HG03565 (cell line): ENCODE measurements around the gene SV2A.
"Not testable (repeated sequence)": the region's sequence is repeated elsewhere in the genome, so short reads cannot be mapped to it uniquely, and the experiment has no call there.

Experiments used
- ATAC-seq: cut with Tn5 transposase; IDR thresholded peaks from one replicate; pipeline ENCODE4 v1.9.1; 2021; ENCODE audit warnings: mild to moderate bottlenecking, moderate library complexity; ENCODE audit not compliant: unreplicated experiment

SV2A gene, protein sequence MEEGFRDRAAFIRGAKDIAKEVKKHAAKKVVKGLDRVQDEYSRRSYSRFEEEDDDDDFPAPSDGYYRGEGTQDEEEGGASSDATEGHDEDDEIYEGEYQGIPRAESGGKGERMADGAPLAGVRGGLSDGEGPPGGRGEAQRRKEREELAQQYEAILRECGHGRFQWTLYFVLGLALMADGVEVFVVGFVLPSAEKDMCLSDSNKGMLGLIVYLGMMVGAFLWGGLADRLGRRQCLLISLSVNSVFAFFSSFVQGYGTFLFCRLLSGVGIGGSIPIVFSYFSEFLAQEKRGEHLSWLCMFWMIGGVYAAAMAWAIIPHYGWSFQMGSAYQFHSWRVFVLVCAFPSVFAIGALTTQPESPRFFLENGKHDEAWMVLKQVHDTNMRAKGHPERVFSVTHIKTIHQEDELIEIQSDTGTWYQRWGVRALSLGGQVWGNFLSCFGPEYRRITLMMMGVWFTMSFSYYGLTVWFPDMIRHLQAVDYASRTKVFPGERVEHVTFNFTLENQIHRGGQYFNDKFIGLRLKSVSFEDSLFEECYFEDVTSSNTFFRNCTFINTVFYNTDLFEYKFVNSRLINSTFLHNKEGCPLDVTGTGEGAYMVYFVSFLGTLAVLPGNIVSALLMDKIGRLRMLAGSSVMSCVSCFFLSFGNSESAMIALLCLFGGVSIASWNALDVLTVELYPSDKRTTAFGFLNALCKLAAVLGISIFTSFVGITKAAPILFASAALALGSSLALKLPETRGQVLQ

DNA sequence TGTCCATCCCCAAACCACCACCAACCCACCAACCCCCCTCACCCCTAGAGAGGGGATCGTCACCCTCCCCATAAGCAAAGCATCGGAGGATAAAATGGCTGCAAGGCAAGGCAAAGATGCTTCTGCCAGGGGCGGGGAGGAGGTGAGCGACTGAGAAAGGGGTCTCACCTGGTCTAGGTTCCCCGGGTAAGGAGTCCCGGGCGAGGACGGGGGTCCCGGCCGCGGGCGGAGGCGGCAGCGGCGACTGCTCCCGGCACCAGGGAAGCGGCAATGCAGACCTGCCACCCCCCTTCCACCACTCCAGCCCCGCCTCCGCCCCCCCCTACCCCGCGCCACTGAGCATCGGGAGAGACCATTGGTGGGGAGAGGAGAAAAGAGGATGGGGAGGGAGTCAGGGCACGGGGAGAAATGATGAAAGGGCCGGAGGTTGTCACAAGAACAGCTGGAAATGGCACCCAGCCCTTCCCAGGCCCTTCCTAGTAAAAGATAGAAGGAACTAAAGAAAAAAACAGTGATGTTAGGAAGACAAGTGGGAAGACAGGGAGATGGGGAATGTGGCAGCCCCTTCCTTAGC, at the start of gene SV2A:
Gene SV2A, minus strand, starts transcription at position 274 of the 574 bp plus-strand sequence. CDS start 4,004 bp downstream, outside the sequence.
- no peak for ATAC-seq

DNA sequence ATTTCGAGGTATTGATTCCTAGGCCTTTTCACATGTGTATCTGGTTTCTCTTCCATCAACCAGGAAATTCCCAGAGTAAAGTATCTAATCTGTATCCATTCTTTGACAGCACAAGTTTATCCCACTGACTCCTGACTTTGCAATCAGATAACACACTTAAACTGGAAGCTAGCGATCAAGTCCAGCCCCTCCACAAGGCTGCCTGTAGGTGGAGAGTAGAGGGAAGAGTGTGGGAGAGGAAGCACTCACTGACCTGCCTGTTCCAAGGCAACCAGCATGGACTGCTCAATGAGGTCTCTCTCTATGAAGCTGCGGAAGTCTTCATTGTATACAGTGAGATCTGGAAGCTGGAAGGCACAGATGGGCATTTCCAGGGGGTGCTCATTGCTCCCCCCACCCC, 49.4 kb upstream of the SV2A start:
- no peak for ATAC-seq

DNA sequence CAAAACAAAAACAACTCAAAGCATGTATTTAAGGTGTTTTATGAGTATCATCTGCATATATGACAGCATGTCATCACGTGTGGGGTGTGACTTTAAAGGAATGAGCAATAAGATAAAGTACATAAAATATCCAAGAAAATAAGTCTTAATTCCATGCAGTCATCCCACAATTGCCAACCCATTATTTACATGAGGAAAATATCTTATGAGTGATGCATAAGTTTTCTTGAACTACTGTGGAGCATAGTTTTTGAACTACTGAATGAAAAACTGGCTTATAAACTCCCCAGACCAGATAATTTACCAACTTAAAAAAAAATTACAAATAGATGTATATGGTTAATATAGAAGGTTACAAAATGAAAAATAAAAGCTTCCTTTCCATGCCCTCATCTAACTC, 48.8 kb upstream of the SV2A start:
- no peak for ATAC-seq

DNA sequence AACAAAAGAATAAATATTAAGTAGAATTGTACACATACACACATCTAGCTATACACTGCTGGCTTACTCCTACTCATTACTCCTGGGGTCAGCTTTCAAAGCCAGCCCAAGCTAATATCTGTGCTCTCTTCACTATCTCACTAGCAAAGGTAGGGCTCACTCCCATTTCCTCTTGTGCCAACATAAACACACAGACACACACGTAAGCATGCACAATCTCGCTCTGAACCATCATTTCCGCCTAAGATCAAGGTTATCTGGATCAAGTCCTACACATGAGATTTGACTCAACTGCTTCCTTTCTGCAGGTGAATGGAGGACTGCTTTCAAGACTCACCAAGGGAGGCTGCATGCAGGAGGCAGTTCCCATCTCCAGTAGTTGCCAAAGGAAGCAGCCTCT, 47.8 kb upstream of the SV2A start:
- ATAC-seq: no peak

DNA sequence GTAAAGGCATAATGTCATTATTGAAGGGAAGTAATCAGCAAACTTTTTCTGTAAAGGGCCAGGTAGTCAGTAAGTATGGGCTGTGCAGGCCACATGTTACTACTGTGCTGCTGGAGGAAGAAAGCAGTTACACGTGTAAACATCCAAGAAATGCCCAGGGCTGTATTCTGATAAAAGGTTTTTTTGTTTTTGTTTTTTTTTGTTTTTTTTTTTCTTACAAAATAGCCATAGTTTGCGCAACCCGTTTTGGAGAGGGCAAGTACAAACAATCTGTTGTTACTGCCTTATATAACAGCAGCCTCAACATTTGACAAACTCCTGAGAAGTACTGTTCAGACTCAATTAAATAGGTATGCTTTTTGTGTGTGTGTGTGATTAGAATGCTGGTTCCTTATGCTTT, 45.7 kb upstream of the SV2A start:
- no peak for ATAC-seq

DNA sequence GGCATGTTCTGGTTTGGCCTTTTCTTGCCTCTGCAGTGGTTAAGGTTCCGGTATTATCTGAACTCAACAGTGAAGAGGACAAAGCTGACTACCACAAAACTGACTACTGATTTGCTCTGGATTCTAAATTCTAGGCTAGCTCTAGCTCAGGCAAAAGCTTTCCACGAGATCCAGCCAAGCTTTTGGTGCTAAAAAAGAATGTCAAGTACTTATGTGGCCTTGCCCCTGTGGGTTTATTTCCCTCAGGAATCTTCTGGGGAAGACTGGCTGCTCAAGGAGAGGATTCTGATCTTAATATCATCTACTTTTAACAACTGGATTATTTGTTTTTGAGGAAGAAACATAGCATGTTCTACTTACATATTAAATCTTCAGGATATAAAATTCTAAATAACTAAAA, 45.1 kb upstream of the SV2A start:
- ATAC-seq: no peak

DNA sequence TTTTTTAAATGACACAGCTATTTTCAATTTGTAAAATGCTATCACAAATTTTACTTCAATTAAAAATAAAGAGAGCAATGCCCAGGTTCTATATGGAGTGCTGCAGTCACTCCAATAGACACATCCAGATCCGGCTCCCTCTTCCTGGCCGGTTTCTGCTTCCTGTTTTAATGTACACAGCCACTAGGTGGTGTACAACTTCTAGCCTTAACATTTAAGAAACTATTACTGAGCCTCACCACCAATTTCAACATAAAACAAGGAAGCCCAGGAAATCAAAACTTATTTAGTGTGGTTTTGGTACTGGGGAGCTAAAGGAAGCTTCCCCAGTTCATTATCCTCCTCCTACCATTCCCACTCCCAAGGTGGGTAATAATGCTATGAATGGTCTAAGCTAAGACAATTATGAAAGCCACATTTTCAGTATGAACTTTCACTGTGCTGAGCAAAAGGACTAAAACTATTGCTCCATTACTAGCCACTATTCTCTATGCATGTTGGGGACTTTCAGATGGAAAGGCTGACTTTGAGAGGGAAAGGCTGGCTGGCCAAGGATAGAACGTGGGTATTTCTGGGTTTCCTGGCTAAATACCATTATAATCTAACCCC, 44.5 kb upstream of the SV2A start:
- no peak for ATAC-seq

DNA sequence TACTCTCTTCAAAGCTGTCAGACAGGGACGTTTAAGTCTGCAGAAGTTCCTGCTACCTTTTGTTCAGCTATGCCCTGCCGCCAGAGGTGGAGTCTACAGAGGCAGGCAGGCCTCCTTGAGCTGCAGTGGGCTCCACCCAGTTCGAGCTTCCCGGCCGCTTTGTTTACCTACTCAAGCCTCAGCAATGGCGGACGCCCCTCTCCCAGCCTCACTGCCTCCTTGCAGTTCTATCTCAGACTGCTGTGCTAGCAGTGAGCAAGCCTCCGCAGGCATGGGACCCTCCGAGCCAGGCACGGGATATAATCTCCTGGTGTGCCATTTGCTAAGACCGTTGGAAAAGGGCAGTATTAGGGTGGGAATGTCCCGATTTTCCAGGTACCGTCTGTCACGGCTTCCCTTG, 39.9 kb upstream of the SV2A start:
- ATAC-seq: not testable (repeated sequence)

DNA sequence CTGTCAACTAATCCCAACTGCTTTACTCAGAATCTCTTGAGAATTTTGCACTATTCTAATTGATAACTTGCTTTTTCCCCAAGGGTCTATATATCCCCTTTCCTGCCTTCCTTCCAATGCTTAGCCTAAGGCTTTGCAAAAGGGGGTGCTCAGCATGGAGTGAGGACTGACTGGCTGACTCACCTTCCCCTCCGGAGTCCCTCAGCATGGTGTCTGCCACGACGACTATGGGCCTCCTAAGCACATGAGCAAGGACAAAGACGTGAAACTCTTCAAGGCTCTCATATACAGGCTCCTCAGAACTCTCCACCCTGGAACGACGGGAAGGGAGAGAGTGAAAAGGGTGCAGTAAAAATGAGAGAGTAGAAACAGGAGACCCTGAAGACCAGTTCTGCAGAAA, 32.3 kb upstream of the SV2A start:
- ATAC-seq: no peak

DNA sequence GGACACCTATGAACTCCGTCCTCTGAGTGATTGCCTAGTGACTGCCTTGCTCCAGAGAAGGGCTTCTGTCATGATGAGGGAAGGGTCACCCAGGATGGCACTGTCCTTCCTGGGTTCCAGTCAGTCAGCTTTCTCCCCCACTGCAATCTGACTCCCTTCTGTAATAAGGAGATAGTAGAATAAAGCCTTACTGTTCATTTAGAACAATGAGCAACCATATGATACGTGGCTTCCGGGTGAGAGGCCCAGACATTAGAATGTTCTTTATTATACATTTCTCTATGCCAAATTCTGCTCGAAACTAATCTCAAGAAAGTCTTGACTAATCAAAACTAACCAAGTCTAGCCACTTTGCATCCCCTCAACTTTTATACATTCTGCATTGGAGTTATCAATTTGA, 27.6 kb upstream of the SV2A start:
- ATAC-seq: no peak

DNA sequence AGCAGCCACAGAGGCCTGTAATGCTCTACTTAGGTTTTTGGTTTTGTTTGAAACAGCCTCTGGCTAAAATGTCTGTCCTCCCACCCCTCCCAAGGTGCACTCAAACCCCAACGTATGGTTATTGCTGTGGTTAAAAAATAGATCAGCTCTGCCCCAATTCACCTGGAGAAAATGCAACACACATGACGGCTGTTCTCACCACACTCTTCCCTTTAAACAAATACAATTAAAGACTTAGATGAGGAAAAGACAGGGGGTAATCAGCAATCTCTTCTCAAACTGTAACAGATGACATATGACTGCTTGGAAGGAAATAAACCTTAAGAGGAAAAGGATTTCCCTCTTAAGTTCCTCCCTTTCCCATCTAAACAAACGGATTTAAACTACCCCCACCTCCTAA, 25.2 kb upstream of the SV2A start:
- ATAC-seq: no peak

DNA sequence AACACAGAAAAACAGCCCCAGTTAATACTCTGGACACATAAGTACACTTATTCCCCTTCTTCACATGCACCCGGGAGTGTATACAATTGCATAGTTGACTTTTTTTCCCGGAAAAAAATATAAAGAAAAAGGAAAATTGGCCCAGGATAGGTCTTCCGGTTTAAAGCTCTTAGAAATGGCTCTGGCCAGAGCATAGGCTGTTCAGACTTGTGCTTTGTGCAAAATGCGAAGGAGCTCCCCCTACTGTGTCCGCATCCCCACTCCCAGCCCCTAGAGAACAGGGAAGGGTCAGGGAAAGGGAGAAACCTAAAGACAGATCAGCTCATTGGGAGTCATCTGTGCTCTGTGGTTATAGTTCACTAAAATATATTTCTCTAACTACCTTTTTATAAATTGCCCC, 24.6 kb upstream of the SV2A start:
- ATAC-seq: no peak

DNA sequence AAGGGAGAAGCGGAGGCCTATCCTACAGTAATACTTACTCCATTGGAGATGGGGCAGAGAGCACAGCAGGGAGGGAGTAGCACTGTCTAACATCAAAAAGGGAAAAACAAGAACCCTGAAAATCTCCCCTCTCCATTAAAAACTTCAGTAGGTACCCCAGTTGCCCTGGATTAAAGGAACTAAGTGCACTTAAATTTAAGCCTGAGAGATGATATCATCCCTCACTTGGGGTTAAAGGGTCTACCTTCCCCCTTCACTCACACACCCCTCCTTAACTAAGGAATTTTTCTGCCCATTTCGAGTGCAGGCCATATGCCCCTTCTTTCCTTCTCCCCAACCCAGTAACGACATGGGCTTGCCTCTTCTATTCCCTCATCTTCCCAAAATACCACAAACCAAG, 22.8 kb upstream of the SV2A start:
- no peak for ATAC-seq

DNA sequence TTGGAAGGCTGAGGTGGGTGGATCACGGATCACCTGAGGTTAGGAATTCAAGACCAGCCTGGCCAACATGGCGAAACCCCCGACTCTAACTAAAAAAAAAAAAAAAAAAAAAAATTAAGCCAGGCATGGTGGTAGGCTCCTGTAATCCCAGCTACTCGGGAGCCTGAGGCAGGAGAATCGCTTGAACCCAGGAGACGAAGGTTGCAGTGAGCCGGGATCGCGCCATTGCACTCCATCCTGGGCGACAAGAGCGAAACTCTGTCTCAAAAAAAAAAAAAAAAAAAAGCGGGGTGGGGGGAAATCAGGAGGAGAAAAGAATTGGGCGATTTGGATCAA, 21.0 kb upstream of the SV2A start:
- not testable (repeated sequence) for ATAC-seq

DNA sequence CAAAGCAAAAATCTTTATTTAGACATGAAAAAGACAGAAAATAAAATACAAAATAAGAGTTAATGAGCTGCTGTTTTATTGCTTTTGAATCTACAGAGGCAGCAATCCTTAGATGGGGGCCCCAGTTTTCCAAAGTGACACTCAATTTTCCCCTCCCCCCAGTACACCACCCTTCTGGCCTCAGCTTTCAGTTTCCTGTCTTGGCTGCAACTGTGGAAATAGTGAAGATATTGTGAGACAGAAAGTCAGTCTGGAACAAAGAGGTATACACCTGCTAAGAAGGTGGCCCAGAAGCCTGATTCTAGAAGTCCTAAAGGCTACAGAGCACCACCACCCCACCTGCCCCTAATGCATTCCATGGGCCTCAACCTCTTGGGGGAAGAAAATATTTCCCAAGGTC, 20.1 kb upstream of the SV2A start:
- no peak for ATAC-seq

DNA sequence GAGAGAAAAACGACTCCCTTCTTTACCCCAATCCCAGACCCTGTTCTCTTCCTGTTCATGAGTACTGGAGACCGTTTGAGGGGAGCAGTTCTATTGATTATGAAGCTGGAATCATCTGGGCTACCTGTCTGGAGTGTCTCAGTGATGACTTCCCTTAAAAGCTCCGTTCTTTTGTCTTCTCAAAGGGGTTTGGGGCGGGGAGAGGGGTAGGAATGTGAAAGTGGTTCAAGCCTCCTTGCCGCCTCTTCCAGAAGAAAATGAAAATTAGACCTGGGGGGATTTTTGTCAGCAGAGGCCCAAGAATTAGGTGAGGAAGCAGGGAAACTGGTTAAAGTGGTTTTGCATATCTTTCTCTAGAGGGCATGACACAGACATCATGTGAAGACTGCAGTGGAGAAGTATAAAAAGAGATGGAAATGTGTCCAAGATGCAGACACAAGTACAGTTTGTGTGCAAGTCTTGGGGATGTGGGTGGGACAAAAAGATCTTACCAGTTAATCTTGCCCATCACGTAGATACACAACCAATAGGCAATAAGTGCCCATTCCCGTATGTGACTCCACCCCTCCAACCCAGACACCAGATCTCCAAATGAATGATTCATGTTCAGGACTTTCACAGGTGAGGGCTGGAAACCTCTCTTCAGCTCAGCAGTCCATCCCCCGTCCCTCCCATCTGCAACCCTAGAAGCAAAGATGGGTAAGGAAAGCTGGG, 19.5 kb upstream of the SV2A start:
- no peak for ATAC-seq

DNA sequence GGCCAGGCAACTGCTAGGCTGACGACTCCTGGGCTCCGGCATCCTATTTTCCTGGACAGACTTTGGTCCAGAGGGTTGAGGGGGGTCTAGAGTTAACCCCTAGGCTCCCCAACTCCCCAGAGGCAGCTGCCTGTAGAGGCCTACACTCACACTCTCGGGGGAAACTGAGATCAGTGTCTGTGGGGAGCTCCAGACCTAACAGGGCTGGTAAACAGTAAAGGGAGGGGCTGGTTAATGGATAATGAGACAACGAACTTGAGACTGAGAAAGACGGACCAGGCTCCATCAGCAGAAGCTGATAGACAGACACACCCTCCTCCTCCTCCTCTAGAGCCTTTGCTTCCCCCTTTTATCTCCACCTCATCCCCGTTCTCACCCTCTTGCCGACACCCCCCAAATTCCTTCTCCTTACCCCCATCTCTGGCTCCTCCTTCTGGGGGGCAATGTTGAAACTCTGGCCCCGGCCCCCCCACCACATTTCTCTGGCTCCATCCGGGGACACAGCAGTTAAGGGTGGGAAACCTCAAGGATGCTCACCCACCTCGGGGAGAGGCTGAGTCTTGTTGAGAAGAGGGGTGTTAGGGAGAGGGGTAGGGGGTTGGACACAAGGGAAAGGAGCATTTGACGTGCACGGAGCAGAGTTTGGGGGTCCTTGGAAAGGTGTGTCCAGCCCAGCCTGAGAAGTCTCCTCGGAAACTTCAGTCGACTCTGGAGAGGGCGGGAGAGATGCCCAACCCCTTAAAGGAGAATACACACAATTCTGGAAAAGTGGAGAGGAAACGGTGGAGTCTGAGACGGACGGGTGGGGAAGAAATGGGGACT, 18.7 kb upstream of the SV2A start, which contains the start of gene MTMR11:
Gene MTMR11, minus strand, starts transcription at position 710 of the 822 bp plus-strand sequence. Its CDS starts 232 bp downstream, at position 478.
- ATAC-seq: no peak

DNA sequence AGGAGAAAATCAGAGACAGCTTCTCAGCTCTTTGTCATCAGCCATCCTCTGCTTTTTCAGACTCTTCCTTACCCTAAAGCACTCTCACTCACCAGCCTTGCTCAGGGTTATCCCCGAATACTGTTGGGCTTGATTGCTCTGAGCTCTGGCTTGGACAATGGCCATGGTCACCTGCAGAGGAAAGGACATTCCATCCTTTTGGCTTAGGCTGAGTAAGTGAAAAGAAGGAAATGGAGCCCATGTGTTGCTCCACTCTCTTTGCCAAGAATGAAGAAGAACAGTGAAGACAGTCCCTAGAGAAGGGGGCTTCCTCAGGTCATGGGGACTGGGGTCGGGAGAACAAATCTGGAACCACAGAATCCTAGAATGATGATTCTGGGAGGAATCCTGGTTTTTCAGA, 16.7 kb upstream of the SV2A start:
- no peak for ATAC-seq

DNA sequence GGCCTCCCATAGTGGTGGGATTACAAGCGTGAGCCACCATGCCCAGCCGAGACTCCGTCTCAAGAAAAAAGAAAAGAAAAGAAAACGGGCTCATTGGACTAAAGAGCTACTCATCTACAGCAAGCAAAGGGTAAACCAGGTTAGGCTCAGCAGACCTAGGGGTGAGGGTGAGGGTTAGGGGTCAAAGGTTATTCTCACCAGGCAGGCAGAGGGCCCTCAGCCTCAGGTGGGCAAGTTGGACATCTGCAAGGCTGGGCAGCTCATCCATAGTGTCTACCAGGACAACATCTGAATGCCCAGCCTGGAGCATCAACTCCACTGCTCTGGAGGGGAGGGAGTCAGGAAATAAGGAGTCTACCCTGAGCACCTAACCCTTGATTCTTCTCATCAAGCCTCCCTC, 15.6 kb upstream of the SV2A start:
- no peak for ATAC-seq

DNA sequence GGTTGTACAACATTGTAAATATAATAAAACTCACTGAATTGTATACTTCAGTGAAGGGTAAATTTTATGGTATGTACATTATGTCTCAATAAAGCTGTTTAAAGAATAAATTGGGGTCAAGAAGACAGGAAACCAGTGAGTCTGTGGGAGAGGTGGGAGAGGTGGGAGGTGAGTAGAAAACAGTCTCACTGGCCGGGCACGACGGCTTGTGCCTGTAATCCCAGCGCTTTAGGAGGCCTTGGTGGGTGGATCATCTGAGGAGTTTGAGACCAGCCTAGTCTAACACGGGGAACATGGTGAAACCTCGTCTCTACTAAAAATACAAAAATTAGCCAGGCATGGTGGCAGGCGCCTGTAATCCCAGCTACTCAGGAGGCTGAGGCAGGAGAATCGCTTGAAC, 14.8 kb upstream of the SV2A start:
- ATAC-seq: no peak
